HG02840 (cell line): Measurements from ENCODE around the gene FBXO33.

Experiments used
- ATAC-seq: cut with Tn5 transposase; IDR thresholded peaks from one replicate; pipeline ENCODE4 v1.9.1; 2021; ENCODE audit warnings: mild to moderate bottlenecking, moderate library complexity, moderate number of reproducible peaks; ENCODE audit not compliant: unreplicated experiment, low FRiP score

FBXO33 gene

GRCh38 chr14:39431416-39432178, 636 bp downstream of the FBXO33 start:
- peak; percentile 13 for ATAC-seq

DNA sequence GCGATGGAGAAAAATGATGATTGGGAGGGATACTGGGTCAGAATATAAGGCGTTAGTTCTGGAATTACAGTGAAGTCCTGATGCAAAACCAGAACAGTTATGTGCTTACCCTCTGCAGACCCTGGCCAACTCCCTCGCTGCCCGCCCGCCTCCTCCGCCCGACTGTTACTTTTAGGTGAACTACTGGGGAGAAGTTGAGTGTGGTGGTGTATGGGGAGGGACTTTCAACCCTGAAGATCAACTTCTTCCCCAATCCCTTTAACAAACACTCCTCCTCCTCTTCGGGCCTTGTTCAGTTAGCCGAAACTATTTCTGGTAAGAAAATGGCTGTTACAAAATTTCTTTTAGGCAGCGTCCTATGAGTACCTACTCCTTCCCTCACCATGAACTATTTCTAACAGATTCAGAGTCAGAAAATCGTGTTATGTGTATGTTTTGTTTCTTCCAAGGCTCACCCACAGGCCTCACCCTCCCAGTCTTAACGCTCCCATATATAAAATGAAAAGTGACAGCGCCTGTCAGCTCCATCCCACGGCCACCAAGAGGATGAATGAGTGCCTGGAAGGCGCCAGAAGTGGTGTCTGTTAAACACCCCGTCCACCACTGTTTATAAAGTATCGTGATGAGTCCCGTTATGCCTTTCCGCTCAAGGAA, 1.3 kb downstream of the FBXO33 start:
- ATAC-seq, result no peak

DNA sequence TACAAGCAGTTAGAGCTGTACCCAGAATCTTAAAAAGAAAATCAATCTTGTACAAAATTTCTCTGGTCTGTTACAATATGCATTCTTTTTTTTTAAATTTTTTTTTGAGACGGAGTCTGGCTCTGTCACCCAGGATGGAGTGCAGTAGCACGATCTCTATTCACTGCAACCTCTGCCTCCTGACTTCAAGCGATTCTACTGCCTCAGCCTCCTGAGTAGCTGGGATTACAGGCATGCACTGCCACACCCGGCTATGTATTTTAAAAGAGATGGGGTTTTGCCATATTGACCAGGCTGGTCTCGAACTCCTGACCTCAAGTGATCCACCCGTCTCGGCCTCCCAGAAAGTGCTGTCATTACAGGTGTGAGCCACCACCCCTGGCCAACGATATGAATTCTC, 4.1 kb downstream of the FBXO33 start:
- no peak for ATAC-seq

DNA sequence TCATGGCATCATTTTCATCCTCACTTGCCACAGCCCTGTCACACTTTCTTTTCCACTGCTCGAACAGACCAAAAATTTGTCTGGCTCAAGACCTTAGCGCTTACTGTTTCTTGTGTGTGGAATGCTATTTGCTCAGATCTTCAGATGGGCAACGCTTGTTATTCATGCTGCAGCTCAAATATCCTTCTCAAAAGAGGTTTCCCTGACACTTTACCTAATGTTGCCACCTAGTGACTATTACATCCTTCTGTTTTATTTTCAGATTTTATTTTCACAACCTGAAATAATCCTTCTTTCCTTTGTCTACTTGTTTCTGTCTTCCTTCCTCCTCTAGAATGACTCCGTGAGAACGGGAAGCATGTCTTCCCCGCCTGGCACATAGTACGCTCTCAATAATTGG, 5.6 kb downstream of the FBXO33 start:
- ATAC-seq, result no peak

DNA sequence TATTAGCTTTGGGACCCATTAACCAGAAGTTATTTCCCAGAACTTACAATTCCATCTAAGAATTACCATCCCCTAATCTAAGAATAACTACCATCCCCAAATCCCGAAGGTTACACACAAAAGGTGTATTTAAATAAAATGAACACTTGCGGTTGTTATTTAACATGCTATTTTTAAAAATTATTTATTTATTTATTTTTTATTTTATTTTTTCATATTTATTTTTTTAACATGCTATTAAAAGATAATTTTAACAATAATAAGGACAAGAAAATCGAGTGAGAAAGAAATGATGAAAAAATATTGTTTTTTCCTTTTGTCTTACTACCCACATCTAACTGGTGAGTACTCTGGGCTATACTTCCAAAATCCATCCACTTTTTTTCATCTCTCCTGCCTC, 6.3 kb downstream of the FBXO33 start:
- no peak for ATAC-seq

- no peak for ATAC-seq
Measured at GRCh38 chr14:39423793-39424192, 8.4 kb downstream of the FBXO33 start.

- ATAC-seq, result no peak
Measured at GRCh38 chr14:39422243-39422642, 10.0 kb downstream of the FBXO33 start.

DNA sequence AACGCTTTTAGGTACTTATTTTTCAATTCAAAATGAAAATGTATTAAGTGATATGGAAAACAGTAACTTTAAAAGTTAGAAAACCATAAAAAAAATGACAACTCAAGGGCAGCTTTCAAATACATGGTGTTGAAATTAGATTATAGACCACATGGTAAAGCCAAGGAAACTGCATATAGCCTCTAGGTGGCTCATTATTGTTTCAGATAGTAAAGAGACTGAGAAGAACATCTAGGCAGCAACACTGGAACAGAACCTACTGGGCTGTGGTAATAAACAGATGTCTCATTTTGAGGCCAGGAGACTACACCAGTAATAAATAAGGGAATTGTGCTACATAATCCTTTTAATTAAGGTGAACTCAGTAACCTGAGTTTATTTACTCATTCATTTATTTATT, 13.0 kb downstream of the FBXO33 start:
- ATAC-seq, result no peak

DNA sequence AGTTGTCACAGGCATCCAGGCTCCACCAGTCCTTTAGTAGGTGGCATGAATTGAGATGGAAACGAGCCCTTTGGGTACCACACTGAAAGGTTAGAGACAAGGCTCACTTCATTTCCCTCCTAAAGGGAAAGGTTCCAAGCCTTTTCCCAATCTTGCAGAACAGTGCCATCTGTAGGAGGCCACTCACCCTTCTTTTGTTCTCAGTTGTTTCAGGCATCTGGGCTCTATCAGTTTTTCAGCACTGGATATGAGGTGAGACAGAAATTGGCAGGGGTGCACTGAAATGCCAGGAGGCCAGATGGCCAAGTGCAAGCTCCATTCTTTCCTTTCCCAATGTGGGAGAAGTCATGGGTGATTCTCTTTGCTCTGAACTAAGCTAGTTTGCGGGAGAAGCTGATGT, 15.2 kb downstream of the FBXO33 start:
- ATAC-seq, result no peak

DNA sequence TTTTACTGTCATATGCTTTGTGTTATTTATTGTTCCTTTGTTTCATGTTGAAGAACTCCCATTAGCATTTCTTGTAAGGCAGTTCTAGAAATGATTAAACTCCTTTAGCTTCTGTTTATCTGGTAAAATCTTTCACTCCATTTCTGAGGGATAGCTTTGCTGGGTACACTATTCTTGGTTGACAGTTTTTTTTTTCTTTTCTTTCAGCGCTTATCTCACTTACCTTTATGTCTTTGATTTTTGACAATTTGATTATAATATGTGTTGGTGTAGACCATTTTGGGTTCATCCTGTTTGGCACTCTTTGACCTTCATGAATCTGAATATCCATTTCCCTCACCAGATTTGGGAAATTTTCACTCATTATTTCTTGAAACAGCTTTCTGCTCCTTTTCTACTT, 16.2 kb downstream of the FBXO33 start:
- no peak for ATAC-seq

DNA sequence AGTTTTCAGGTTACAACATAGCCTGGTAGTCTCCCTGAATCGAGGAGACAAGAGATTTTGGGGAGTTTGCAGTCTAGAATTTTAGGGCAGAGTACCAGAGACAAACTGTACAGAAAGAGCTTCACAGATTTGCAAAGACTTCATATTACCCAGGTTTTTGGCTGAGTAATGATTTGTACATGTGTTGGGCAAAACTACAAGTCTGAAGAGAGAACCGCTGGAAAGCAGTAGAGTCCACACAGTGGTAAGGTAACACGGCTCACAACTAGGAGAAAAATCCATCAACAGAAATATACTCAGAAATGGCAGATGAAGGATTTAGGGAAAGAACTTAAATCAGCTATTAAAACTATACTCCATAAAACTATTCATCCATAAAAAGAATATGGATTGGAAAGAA, 25.7 kb downstream of the FBXO33 start:
- ATAC-seq, result no peak

DNA sequence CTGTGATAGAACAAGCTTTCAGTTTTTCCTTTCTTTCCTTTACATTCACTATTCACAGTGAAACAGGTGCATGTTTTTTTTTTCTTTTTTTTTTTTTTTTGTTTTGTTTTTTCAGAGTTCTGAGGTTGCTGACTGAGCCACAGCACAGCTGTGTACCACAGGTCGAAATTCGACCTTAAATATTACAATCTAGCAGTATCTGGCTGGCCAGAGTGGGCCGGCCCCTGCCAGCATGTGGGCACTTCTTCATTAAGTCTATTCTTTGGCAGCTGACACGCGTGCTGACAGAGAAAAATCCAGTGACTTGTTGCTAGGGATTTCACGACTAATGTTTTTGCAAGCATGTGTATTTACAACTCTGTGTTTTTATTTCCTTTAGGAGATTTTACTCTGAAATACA, 33.9 kb downstream of the FBXO33 start:
- ATAC-seq, result no peak

- ATAC-seq, result no peak
Measured at GRCh38 chr14:39396448-39396847, 35.8 kb downstream of the FBXO33 start.

DNA sequence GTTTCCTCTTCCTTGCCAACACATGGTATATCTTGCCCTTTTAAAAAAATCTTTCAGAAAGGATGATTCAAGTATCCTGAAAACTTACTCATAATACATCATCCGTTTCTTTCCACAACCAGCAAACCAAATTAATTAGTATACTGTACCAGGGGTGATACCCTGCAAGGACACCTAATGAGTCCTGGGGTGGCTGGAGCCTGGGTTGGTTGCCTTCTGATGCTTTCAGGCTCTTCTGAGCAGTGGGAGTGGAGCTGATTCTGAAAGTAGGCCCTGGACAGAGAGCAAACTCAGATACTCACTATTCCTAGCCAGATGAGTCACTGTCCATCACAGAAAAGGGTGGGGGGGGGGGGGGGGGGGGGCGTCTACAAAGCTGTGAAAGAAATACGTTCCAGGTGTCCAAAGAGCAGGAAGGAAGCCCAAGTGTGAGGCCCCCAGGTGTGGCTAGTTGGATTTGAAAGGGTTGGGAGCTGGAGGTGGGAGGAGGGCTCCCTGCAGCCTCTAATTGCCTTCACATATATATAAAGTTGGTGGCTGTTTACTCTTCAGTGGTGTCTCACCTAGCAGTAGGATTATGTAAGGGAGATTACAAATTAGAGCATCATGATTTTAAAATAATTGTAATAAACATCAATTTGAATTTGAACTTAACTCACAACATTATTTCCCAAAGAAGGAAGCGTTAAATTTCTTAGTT, 36.5 kb downstream of the FBXO33 start:
- ATAC-seq, result no peak

- no peak for ATAC-seq
Measured at GRCh38 chr14:39393289-39393688, 38.9 kb downstream of the FBXO33 start.

DNA sequence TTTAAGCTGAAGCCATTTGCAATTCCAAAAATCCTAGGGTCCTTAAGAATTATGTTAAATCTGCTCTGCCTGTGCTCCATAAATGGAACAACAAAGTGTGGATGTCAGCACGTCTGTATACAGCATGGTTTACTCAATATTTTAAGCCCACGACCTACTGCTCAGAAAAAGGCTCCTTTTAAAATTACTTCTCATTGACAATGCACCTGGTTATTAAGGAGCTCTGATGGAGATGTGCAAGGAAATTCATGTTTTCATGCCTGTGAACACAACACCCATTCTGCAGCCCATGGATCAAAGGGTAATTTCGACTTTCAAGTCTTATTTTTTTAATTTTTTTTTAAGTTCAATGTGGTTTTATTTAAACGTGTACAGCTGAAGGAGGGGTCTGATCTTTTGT, 48.1 kb downstream of the FBXO33 start:
- no peak for ATAC-seq

DNA sequence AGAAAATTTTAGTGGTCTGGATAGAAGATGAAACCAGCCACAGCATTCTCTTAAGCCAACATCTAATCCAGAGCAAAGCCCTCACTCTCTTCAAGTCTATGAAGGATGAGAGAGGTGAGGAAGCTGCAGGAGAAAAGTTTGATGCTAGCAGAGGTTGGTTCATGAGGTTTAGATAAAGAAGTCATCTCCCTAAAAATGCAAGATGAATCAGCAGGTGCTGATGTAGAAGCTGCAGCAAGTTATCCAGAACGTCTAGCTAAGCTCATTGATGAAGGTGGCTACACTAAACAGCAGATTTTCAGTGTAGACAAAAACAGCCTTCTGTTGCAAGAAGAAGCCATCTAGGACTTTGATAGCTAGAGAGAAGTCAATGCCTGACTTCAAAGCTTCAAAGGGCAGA, 48.5 kb downstream of the FBXO33 start:
- ATAC-seq, result no peak

GRCh38 chr14:39383026-39383660, 49.1 kb downstream of the FBXO33 start:
- no peak for ATAC-seq

DNA sequence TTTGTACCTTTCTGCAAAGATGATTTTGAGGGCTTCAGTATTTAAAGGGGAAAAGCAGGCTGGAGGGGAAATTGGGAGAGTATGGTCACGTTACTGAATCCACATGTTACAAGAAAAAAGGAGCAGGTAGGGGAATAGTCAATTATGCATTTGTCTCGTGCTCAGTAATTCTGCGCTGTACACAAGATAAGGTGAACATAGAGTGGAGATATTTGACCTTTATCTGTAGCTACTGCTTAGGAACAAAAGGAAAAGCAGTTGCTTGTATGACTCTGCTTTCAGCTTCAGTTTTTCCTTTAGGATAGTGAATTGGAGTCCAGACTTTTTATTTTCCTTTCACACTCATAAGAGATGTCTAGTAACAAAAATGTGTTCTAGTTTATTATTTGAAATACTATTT, 49.8 kb downstream of the FBXO33 start:
- no peak for ATAC-seq

- ATAC-seq, result no peak
Measured at GRCh38 chr14:39381366-39381765, 50.9 kb downstream of the FBXO33 start.
